WTC11 (cell line): ENCODE measurements around the gene RASA2.

Experiments
- ATF2 ChIP-seq: sonication (generic); formaldehyde crosslinking; IDR thresholded peaks from 2 replicates; pipeline ENCODE4 v1.8.1; 2022; ENCODE audit warnings: low read depth, missing genetic modification reagents, borderline replicate concordance
- ATF3 ChIP-seq: sonication (generic); formaldehyde crosslinking; conservative IDR thresholded peaks from 2 replicates; pipeline ENCODE4 v1.8.1; 2022; ENCODE audit warnings: mild to moderate bottlenecking, missing genetic modification reagents
- CTCF ChIP-seq: fragments of 200-600 bp; IDR thresholded peaks from 2 replicates; pipeline ENCODE4 v1.8.0; 2022; ENCODE audit warnings: antibody characterized with exemption
- FOXJ3 ChIP-seq: sonication (generic); formaldehyde crosslinking; IDR thresholded peaks from 2 replicates; pipeline ENCODE4 v1.9.0; 2021; ENCODE audit warnings: missing genetic modification reagents, mild to moderate bottlenecking, borderline replicate concordance
- MAX ChIP-seq: sonication (generic); formaldehyde crosslinking; IDR thresholded peaks from 2 replicates; pipeline ENCODE4 v1.8.0; 2022; ENCODE audit warnings: mild to moderate bottlenecking, missing genetic modification reagents
- NFE2L1 ChIP-seq: sonication (generic); formaldehyde crosslinking; IDR thresholded peaks from 2 replicates; pipeline ENCODE4 v1.8.1; 2023; ENCODE audit warnings: missing genetic modification reagents
- ZBTB21 ChIP-seq: sonication (generic); formaldehyde crosslinking; IDR thresholded peaks from 2 replicates; pipeline ENCODE4 v1.8.1; 2023; ENCODE audit warnings: mild to moderate bottlenecking, missing genetic modification reagents, borderline replicate concordance
- ZNF219 ChIP-seq: sonication (generic); formaldehyde crosslinking; IDR thresholded peaks from 2 replicates; pipeline ENCODE4 v1.8.0; 2023; ENCODE audit warnings: missing genetic modification reagents, mild to moderate bottlenecking, borderline replicate concordance
- TF ChIP-seq, protein P1 (sequence below): sonication (generic); formaldehyde crosslinking; IDR thresholded peaks from 2 replicates; pipeline ENCODE4 v1.8.1; 2023; ENCODE audit warnings: mild to moderate bottlenecking, missing genetic modification reagents, moderate library complexity

DNA sequence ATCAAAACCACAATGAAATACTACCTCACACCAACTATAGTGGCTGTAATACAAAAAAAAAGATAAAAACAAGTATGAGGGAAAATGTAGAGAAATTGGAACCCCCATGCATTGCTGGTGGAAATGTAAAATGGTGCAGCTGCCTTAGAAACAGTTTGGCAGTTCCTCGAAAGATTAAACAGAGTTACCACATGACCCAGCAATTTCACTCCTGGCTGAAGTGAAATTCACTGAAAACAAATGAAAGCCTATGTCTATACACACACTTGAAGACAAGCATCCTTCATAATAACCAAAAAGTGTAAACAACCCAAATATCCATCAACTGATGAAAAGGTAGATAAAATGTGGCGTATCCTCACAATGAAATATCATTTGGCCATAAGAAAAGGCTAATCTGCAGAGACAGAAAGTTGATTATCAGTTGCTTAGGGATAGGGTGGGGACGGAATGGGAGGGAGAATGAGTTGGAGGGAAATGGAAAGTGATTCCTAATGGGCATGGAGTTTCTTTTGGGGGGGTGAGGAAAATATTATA, 20.1 kb upstream of the RASA2 start:
- TF ChIP-seq ZNF219 (CRISPR knock-in tag) (no peak), CTCF (no peak), ATF3 (CRISPR knock-in tag) (no peak), NFE2L1 (CRISPR knock-in tag) (no peak), MAX (CRISPR knock-in tag) (no peak), FOXJ3 (CRISPR knock-in tag) (no peak), ATF2 (no peak), ZBTB21 (CRISPR knock-in tag) (no peak)
- TF ChIP-seq, protein P1, sequence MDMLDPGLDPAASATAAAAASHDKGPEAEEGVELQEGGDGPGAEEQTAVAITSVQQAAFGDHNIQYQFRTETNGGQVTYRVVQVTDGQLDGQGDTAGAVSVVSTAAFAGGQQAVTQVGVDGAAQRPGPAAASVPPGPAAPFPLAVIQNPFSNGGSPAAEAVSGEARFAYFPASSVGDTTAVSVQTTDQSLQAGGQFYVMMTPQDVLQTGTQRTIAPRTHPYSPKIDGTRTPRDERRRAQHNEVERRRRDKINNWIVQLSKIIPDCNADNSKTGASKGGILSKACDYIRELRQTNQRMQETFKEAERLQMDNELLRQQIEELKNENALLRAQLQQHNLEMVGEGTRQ: no peak
